Suprapubic skin (tissue), 3 donors: ENCODE data around the gene CR1L.

Source experiments
- CTCF ChIP-seq, 2 donors: fragments of 200-600 bp in 1 of 2; fragments of 450-650 bp in 1 of 2; sonication (generic) in 1 of 2; IDR thresholded peaks; one replicate each; pipeline ENCODE4 v1.5.1; 2016 to 2019; ENCODE audit warnings: antibody characterized with exemption in 2 of 2, mild to moderate bottlenecking in 1 of 2, moderate library complexity in 1 of 2
- POLR2A ChIP-seq, 2 donors: fragments of 450-650 bp; IDR thresholded peaks; one replicate each; pipeline ENCODE4 v1.6.1; 2017; ENCODE audit warnings: antibody characterized with exemption in 2 of 2, mild to moderate bottlenecking in 2 of 2, moderate library complexity in 2 of 2

- TF ChIP-seq CTCF (IDR thresholded peaks at IDR 0.05) (no peak), POLR2A (IDR thresholded peaks at IDR 0.05) (no peak)
Observed at GRCh38 chr1:207646171-207646570, 1.2 kb downstream of the CR1L start.
